CD4-positive, alpha-beta T cell treated with Interleukin-21 for 1 hour (primary cell): ENCODE data around the gene LCE2B.
"Not testable (repeated sequence)": the region's sequence is repeated elsewhere in the genome, so short reads cannot be mapped to it uniquely, and the experiment has no call there.

Experiments used
- DNase-seq: peaks from one replicate; pipeline ENCODE4 v3.0.0-alpha.2; 2020

LCE2B gene, protein sequence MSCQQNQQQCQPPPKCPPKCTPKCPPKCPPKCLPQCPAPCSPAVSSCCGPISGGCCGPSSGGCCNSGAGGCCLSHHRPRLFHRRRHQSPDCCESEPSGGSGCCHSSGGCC

DNA sequence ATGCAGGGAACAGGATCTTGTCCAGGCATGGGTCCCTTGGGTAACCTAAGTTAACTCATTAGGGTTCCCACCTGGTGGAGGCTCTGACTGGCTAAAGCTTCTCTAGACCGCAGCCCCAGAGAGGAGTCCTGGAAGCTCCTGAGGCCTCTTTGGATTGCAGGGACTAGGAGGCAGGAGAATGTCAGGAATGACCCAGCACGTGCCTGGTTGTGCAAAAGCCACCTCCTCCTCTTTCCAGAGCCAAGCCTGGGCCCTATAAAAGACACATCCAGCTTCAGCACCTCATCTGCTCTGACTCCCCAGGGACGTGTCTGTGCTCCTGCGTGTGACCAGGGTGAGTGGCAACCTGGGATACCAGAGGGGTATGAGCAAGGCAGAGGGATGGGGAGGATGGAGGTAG is at the start of gene LCE2B:
TSS of gene LCE2B (plus strand) at position 301 of the 400 bp plus-strand sequence. CDS start 721 bp downstream, outside the sequence.
- DNase-seq: not testable (repeated sequence)

DNA sequence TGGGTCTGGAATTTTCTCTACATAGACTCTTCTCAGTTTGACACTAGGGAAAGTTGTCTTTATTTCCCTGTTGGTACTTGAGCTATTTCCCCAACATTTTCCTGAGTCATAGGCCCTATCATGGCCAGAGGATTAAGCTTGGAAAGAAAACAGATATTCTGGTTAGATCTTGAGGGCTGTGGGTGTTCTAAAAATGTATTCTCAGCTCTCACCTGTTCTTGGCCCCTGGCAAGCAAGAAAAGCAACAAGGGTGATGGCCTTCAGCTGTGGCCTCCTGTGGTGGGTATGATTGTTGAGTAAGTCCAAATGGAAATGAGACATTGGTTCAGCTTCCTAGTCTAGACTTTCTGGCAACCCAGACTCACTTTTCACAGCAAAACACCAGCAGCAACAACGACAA is 45.6 kb upstream of the LCE2B start:
- DNase-seq: no peak

DNA sequence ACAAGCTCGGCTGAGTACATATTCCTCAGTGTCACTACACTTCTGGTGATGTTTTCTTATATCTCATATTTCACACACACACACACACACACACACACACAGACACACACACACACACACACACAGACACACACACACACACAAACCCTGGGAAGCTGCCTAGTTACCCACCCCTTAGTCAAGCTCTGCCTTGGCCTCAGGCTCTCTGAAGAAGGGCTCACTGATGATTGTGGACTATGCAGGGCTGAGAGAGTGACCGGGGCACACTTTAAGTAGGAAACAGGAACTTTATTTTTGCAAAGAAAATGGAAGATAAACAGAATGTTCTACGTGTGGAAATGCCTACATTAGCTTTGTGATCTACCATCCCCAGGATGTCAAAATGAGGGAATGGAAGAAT is 42.0 kb upstream of the LCE2B start:
- no peak for DNase-seq

DNA sequence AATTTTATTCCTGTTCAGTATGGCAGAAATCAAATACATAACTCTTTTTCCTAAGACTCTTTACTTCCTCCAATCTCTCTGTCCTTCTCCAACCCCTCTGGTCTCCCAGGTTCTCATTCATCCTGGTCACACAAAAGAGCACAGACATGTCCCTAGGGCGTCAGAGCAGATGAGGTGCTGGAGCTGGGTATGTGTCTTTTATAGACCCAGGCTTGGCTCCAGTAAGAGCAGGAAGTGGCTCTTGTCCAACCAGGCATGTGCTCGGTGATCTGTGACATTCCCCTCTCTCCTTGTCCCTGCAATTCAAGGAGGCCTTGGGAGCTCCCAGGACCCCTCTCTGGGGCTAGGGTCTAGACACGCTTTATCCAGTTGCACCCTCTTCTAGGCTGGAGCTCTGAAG is 40.8 kb upstream of the LCE2B start:
- no peak for DNase-seq

DNA sequence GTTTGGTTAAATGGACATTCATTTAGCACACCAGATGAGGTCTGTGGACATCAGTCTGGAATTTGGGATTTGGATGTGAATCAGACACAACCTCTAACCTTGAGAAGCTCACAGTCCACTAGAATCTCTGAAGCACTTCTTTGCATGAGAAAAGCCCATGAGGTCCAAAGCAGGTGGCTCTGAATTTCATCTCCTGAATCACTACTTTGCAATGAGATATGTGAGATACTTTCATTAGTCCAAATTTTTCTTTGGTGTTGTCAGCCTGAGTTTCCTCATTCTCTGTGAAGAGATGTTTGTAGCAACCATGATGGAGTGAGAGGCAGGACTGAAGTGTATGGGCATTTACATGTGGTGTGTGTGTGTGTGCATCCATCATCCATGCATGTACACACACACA is 39.3 kb upstream of the LCE2B start:
- no peak for DNase-seq

DNA sequence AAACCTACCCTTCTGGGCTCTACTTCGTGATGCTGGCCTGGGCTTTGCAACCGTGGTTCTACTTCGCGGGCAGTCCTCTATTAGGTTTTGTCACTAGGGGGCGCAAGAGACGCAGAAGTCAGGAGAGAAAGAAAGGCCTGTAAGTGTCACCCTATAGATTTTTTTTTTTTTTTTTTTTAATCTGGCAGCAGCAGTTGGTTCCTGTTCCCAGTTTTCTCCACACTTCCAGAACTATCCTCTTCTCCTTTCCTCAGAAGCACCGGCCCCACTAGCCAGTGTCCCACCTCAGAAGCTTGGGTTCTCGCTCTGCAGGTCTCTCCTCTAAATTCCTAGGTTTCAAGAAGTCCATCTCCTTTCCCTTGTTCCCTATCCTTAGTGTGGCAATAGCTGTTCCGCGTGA is 31.8 kb upstream of the LCE2B start:
- peak; percentile 44 for DNase-seq

DNA sequence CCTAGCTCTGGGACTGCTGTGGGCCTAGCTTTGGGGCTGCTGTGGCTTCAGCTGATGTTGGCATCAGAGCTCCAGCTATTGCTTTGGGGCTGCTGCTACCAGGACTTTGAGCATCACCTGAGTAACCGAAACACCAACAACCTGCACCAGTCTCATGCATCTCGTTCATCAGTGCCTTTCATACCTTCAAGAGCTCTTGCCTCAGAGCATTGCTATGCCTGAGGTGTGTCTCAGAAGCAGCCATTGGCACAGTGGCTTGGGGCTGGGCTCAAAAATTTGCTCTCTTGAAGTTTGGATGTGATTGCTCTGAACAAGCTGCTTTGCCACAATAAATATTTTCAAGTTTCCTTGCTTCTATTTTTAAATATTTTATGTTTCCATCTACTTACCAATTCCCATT is 29.5 kb upstream of the LCE2B start:
- no peak for DNase-seq

DNA sequence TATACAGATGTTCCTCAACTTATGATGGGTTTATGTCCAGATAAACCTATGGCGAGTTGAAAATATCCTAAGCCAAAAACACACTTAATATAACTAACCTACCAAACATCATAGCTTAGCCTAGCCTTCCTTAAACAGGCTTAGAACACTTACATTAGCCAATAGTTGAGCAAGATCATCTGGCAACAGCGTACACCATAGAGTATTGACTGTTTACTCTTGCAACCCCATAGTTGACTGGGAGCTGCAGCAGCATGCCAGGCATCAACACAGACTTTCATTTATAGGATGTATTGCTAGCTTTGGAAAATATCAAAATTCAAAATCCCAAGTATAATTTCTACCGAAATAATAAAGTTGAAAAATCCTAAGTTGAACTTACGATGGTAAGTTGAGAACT is 28.2 kb upstream of the LCE2B start:
- no peak for DNase-seq

DNA sequence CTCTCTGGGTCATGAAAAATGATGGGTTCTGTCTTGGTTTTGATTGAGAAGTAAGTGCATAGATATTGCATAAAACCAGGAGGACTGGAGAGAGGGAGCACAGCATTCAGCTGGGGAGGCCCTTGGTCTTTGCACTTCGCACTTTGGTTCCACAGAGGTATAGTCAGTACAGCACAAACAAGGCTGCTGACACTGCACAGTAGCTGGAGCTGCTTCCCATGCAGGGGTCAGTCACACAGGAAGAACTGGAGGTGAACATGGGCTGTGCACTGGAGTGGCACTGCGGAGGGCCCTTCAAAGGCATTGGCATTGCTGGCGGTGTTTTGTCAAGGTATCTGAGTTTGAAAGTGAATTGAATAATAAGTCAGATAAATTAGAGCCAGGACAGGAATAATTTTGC is 27.3 kb upstream of the LCE2B start:
- DNase-seq: no peak

DNA sequence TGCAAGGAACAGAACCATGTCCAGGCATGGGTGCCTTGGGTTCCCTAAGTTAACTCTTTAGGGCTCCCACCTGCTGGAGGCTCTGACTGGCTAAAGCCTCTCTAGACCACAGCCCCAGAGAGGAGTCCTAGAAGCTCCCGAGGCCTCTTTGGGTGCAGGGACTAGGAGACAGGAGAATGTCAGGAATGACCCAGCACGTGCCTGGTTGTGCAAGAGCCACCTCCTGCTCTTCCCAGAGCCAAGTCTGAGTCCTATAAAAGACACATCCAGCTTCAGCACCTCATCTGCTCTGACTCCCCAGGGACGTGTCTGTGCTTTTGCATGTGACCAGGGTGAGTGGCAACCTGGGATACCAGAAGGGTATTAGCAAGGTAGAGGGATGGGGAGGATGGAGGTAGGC is 22.8 kb upstream of the LCE2B start, which contains the start of gene LCE2D:
TSS of gene LCE2D (plus strand) at position 283 of the 400 bp plus-strand sequence. CDS start 726 bp downstream, outside the sequence.
- DNase-seq: no peak

DNA sequence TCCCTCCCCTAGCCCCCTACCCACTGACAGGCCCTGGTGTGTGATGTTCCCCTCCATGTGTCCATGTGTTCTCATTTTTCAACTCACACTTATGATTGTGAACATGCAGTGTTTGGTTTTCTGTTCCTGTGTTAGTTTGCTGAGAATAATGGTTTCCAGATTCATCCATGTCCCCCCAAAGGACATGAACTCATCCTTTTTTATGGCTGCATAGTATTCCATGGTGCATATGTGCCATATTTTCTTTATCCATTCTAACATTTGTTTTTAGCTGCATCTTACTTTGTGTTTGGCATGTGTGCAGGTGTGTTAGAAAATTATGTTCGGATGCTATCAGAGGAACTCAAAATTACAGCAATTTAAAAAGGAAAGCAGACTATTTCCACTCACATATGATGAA is 19.8 kb upstream of the LCE2B start:
- not testable (repeated sequence) for DNase-seq

DNA sequence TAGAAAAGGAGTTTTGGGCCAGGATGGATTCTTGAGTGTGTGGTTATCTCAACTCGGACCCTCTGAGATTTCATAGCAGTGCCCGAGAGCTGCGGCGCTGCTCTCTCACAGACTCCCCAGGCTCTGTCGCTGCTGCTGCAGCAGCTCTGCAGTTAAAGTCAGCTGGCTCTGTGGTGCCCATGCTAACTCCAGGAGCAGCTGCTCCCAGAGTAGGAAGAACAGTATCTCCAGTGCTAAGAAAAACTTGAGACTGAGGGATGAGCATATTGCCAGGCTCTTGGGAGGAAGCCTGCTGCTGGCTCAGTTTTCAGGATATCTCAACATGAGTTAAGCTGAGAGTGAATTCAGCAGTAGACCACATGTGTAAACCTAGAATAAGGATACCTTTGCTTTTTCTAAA is 18.3 kb upstream of the LCE2B start:
- DNase-seq: no peak

DNA sequence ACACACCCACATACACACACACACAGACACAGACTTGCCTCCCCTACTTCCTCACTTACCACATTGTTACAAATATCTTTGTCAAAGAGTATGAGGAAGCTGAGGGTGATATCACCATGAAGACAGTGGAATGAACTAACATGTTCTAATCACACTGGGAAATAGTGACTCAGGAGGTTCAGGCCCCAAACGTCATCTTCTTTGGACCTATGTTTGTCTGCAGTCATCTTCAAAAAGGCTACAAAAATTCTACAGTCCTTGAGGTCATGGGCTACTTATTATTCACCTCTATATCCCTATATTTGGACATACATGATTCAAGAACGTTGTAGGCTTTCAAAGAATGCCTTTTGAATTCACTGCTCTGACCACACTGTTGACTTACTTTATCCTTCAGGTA is 12.9 kb upstream of the LCE2B start:
- no peak for DNase-seq

DNA sequence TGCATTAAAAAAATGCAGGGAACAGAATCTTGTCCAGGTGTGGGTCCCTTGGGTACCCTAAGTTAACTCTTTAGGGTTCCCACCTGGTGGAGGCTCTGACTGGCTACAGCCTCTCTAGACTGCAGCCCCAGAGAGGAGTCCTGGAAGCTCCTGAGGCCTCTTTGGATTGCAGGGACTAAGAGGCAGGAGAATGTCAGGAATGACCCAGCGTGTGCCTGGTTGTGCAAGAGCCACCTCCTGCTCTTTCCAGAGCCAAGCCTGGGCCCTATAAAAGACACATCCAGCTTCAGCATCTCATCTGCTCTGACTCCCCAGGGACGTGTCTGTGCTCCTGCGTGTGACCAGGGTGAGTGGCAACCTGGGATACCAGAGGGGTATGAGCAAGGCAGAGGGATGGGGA is 10.9 kb upstream of the LCE2B start, which contains the start of gene LCE2C:
TSS of gene LCE2C (plus strand) at position 297 of the 400 bp plus-strand sequence. CDS start 737 bp downstream, outside the sequence.
- DNase-seq: not testable (repeated sequence)

DNA sequence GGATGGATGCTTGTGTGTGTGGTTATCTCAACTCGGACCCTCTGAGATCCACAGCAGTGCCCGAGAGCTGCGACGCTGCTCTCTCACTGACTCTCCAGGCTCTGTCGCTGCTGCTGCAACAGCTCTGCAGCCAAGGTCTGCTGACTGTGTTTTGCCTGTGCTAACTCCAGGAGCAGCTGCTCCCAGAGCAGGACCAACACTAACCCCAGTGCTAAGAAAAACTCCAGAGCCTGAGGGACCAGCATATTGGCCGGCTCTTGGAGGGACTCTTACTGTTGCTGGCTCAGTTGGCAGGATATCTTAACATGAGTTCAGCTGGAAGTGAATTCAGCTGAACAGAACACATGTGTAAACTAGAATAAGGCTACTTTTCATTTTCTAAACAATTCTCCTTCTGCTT is 6.5 kb upstream of the LCE2B start:
- no peak for DNase-seq

DNA sequence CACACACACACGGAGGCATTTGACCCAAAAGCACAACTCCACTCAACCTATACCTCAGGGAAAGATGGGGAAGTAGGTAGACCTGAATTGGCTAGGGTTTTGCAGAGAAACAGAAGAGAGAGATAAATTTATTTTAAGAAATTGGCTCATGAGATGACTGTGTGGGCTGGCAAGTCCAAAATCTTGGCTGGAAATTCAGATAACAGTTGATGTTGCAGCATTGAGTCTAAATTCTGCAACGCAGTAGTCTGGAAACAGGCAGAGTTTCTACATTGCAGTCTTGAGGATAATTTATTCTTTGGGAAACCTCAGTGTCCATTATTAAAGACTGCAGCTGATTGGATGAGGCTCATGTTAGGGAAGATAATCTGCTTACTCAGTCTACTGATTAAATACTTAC is 4.3 kb upstream of the LCE2B start:
- DNase-seq: no peak

DNA sequence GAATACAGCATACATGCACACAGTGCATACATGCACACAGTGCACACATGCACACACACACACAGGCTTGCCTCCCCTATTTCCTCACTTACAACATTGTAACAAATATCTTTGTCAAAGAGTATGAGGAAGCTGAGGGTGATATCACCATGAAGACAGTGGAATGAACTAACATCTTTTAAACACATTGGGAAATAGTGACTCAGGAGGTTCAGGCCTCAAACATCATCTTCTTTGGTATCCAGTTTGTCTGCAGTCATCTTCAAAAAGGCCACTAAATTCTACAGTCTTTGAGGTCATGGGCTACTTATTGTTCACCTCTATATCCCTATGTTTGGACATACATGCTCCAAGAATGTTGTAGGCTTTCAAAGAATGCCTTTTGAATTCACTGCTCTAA is 2.1 kb upstream of the LCE2B start:
- no peak for DNase-seq

DNA sequence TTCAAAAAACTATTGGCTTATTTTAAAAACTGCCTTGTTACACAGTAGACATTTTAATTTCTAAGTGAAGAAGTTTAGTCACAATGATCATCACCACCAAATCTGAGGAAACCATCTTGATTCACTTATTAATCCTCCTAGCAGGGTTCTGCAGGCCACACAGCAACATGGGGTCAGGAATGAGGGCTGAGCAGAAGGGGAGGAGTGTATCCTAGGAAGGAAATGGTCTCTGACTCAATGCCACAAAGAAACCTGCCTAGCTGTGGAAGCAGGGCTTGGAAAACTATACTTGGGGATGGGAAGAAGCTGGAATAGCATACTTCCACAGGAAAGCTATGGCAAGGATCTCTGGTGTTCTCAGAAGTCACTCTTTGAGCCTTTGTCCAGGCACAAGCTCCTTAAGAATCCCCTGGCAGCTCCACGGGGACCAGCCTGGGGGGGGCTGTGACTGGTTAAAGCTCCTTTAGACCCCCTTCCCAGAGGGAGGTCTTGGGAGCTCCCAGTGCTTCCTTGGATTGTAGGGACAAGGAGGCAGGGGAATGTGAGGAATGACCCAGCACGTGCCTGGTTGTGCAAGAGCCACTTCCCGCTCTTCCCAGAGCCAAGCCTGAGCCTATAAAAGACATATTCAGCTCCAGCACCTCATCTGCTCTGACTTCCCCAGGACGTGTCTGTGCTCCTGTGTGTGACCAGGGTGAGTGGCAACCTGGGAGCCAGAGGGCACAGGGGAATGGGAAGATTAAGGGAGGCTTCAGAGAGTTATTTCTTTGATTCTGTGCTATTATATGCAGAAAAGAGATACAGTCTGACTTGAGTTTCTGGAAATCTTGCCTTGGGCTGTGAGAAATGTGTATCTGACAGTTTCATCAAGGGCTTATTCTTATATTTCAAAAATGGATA is 12.0 kb downstream of the LCE2B start, which contains the start of gene LCE2A:
TSS of gene LCE2A (plus strand) at position 645 of the 900 bp plus-strand sequence. CDS start 557 bp downstream, outside the sequence.
- no peak for DNase-seq

DNA sequence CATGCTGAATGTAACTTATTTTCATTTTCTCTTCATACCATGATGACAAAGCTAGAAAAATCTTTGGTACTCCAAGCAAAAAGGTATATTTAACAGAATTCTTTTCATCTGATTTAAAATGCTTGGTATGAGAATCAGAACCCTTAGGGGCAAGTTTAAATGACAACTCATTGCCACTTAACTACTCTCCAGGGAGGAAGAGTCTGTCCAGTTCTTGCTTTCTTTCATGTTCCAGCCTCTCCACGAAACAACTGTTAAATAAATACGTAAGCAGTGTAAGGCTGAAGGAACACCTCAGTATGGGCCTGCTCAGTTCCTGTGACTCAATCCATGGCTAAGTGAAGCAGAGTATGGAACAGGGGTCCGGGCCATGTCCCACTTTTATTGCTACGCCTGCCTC is 13.8 kb downstream of the LCE2B start:
- DNase-seq: no peak

DNA sequence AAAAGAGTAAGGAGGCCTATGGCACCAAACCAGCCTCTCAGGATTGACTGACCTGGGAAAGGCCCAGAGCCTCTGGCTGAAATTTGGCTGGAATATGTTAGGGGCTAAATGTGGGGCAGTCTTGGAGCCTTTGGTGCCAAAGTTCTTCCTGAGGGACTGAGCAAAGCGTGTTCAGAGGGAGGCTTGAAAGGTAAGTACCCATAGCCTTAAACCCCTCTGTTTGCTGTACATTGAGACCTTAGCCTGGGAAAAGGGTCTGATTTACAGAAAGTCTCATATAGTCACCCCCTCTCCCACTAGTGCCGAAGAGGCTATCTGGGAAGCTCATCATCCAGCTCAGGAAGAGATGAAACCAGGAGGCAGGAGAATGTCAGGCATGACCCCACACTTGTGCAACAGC is 21.9 kb downstream of the LCE2B start, which contains the start of gene LCE4A:
TSS of gene LCE4A (plus strand) at position 301 of the 400 bp plus-strand sequence. CDS start 916 bp downstream, outside the sequence.
- no peak for DNase-seq

DNA sequence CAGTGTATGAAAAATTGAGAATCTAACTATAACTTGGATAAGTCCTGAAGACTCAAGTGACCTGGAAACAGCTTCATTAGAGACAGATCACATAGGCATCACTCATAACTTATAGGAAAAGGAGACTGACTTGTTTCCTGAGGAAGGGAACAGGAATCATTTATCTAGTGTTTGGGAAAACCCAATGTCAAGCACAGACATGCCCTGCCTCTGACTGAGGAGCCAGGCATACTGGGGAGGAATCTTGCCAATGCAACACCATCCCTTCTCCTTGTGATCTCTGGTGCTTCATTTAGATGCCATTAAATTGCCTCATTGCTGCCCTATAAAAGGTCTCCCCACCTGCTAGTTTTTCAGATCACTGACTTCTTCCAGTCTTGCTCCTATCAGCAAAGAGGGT is 32.3 kb downstream of the LCE2B start:
- no peak for DNase-seq

DNA sequence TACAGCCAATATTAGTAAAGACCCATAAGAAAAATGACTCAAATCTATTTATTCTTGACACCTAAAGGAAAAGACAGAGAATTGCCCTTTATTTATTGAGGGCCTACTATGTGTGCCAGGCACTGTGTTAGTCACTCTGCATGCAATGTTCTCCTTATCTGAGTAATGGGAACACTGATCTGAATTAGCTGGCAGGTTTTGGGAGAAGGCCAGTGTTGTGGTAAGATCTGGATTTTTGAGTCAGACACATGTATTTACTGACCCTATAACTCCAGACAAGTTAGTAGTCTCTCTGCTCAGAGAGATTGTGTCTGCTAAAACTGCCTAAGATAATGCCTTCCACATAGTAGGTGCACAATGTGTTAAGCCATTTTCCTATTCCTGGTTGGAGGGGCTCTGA is 39.3 kb downstream of the LCE2B start:
- DNase-seq: no peak

DNA sequence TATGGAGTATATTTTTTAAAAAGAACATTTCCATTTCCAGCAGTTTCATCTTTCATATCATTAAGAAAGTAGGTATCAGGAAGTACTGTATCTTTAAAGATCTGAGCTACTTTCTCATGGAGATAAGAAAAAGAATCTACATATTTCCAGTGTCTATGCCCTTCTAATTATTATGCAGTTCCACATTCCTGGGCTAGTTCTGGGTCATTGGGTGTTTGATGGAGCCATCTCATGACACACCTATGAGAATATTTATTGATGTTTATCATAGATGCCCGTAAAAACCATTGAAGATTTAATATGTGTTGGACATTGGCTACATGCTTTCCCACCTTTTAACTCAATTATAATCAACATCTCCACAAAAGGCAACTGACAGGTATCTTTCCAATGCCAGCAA is 43.1 kb downstream of the LCE2B start:
- DNase-seq: no peak

DNA sequence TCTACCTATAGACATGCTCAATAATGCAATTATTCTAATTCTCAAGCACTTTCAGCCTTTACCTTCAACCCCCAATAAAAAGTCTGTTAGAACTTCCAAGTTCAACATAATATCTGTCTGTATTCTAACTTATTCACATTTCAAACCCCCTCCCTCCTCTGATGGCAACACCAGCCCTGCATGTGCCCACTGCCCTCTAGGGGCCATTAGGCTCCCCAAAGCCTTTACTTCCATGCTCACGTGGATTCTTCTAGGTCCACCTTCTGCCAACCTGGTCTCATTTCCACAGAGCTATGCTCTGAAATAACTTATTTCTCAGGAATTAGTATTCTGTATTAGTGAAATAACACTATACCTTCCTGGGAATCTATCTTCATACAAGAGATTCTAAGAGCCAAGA is 49.7 kb downstream of the LCE2B start:
- no peak for DNase-seq
